Aorta (tissue), 5 donors: ENCODE results near the gene GULP1. TPM values are rescaled to one million over a fixed set of nuclear protein-coding genes. Genes with fewer than 3 reads are reported as not detected.

ENCODE experiments used
- ATAC-seq: fragments of 200-7000 bp; cut with Tn5 transposase; one replicate; pipeline ENCODE4 v1.9.1; 2022; ENCODE audit warnings: moderate library complexity; ENCODE audit not compliant: low FRiP score
- DNase-seq, 2 donors: peaks; one replicate each; pipeline ENCODE4 v3.0.0-alpha.2; 2020
- H3K27ac ChIP-seq, 2 donors: one replicate each; pipeline ENCODE4 v1.5.1; 2013; ENCODE audit warnings: low read length in 2 of 2, mild to moderate bottlenecking in 2 of 2, moderate library complexity in 2 of 2, control low read depth in 1 of 2, inconsistent platforms in 1 of 2, low read depth in 1 of 2
- H3K27me3 ChIP-seq, 2 donors: one replicate each; pipeline ENCODE4 v1.6.1; 2013; ENCODE audit warnings: control low read depth in 1 of 2, low read length in 1 of 2, mild to moderate bottlenecking in 1 of 2, moderate library complexity in 1 of 2; ENCODE audit not compliant: insufficient read depth in 2 of 2, control insufficient read depth in 1 of 2
- H3K36me3 ChIP-seq, 2 donors: one replicate each; pipeline ENCODE4 v1.6.1; 2013; ENCODE audit warnings: control low read depth in 1 of 2, low read length in 1 of 2, mild to moderate bottlenecking in 1 of 2; ENCODE audit not compliant: insufficient read depth in 2 of 2, control insufficient read depth in 1 of 2
- H3K4me1 ChIP-seq, 2 donors: one replicate each; pipeline ENCODE4 v1.6.1; 2013; ENCODE audit warnings: low read length in 2 of 2, control low read depth in 1 of 2, mild to moderate bottlenecking in 1 of 2, moderate library complexity in 1 of 2; ENCODE audit not compliant: insufficient read depth in 2 of 2, control insufficient read depth in 1 of 2
- H3K4me3 ChIP-seq, 2 donors: one replicate each; pipeline ENCODE4 v1.5.1; 2013; ENCODE audit warnings: low read length in 2 of 2, control low read depth in 1 of 2, mild to moderate bottlenecking in 1 of 2
- H3K9me3 ChIP-seq: one replicate; pipeline ENCODE4 v1.6.1; 2013; ENCODE audit warnings: mild to moderate bottlenecking, low read length; ENCODE audit not compliant: control insufficient read depth
- WGBS, 2 donors: extraction: QIAGEN DNeasy Blood & Tissue Kit; methylation state at CpG; one replicate each; pipeline ENCODE4 v1.1.7; 2013; 5-methylcytosine and 5-hydroxymethylcytosine counted together
- intact Hi-C, 2 donors: fragments of 100-400 bp; cut with DNase I; formaldehyde crosslinking; loops; one replicate each; pipeline versions ENCODE4 v1.14.2 to v1.15.0; 2022
- polyA plus RNA-seq, 2 donors: library from polyadenylated mRNA; stranded (reverse); fragments of 200-250 nt; gene quantifications; one replicate each; pipeline ENCODE4 v1.2.3, GENCODE V29; 2013
- total RNA-seq, 2 donors: library from RNA; stranded (reverse); fragmentation: NEBNext Ultra II Directional; extraction: Animal tissue kit (Norgen Biotek cat#: 25700); gene quantifications; one replicate each; pipeline ENCODE4 v1.2.1, GENCODE V29; 2021
- donor health status: healthy with polysubstance abuse.
- donor health status: Bipolar disorder and iron deficiency.
- donor health status: DM: no; HTN: no; CAD: no.
- donor health status: DM: no; HTN: no; CAD: no.
- donor health status: DM: yes; HTN: yes; CAD: no.

GULP1 gene
- total and polyA plus RNA-seq, 4 donors: 60.2 to 74.8 (median 67.1) TPM

DNA sequence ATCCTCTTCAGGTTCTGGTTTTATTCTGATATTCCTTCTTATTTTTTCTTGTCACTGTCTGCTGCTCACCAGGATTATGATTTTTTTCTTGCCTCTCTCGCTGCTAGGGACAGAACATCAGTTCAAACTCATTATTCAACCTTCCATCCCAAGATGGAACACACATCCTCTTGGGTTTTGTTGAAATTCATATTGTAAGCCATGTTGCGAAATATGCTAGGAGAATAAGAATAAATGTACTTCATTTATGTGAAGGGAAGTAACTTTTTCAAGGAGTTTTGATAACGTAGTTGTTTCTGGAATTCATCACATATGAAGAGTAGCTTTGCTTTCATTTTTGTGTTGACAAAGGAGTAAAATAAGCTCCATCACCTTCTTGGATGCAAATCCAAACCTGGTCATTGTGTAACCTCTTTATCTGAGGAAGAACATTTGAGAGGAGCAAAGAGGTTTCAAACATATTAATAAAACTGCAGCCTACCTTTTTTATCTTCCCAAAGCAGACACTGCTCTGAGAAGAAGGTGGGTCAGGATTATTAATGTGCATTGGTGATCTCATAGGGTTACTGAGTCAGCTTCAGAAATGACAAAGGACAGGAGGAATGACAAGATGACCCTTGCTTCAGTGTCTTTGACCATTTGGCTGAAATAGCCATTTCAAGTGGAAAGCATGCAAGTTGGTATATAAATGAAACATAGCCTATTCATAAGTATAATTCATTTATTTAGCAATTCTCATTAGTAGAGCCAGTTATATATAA is 280.0 kb downstream of the GULP1 start:
- no peaks in the 10 kb centered on the region for H3K9me3 ChIP-seq
- DNase-seq: no peak
- intact Hi-C loops: no loop called here
- no peak overlapping the region for H3K27ac ChIP-seq
- no peak for ATAC-seq
- peaks cover 0 to 2% of the 10 kb centered on the region in 2 donors for H3K36me3 ChIP-seq
- no peak overlapping the region for H3K4me3 ChIP-seq
- H3K4me1 ChIP-seq: no peaks in the 10 kb centered on the region
- 90 to 93% methylated on average over 3 of the region's 3 CpGs for WGBS, 2 donors
- no peaks in the 10 kb centered on the region for H3K27me3 ChIP-seq

- ATAC-seq: no peak
- H3K4me3 ChIP-seq: no peak overlapping the region
- 94 to 100% methylated on average over 1 of the region's 1 CpG for WGBS, 2 donors
- no peaks in the 10 kb centered on the region for H3K27me3 ChIP-seq
- no peaks in the 10 kb centered on the region for H3K4me1 ChIP-seq
- intact Hi-C loops: no loop called here
- H3K27ac ChIP-seq: no peak overlapping the region
- peaks cover 0 to 2% of the 10 kb centered on the region in 2 donors for H3K36me3 ChIP-seq
- DNase-seq: no peak
- no peaks in the 10 kb centered on the region for H3K9me3 ChIP-seq
Measured at GRCh38 chr2:188572592-188572991, 280.9 kb downstream of the GULP1 start.

- Histone ChIP-seq H3K27ac (no peak overlapping the region), H3K9me3 (no peaks in the 10 kb centered on the region), H3K4me3 (no peak overlapping the region), H3K27me3 (no peaks in the 10 kb centered on the region), H3K36me3 (peaks cover 0 to 2% of the 10 kb centered on the region in 2 donors), H3K4me1 (no peaks in the 10 kb centered on the region)
- ATAC-seq (no peak), DNase-seq (no peak)
- 91 to 99% methylated on average over 1 of the region's 1 CpG for WGBS, 2 donors
- intact Hi-C loops: no loop called here
Measured at GRCh38 chr2:188573453-188573852, 281.8 kb downstream of the GULP1 start.

DNA sequence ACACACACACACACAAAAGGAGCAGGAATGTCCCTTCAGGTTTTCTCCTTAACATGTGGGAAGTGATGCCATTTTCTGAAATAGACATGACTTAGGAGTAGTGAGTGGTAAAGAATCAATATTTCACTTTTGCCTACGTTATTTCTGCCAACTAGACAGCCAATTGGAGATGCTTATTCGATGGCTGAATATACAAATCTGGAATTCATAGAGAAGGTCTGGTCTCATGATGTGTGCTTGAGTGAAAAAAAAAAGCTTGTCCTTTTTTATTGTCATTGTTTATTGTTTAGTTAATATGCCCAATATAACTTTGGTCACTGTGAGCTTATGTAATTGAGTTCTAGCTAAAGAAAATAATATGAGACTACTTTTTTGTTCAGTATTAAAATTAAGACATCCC is 284.3 kb downstream of the GULP1 start:
- intact Hi-C loops: no loop called here
- no peak overlapping the region for H3K27ac ChIP-seq
- H3K36me3 ChIP-seq: peaks cover 0 to 2% of the 10 kb centered on the region in 2 donors
- peaks cover 2% of the 10 kb centered on the region in 2 donors for H3K4me1 ChIP-seq
- ATAC-seq (no peak), DNase-seq (no peak)
- H3K4me3 ChIP-seq: no peak overlapping the region
- no peaks in the 10 kb centered on the region for H3K9me3 ChIP-seq
- no peaks in the 10 kb centered on the region for H3K27me3 ChIP-seq
- WGBS, 2 donors: 95 to 98% methylated on average over 2 of the region's 2 CpGs

GRCh38 chr2:188576651-188577050 is 285.0 kb downstream of the GULP1 start:
- DNase-seq (no peak), ATAC-seq (no peak)
- Histone ChIP-seq H3K36me3 (peaks cover 0 to 2% of the 10 kb centered on the region in 2 donors), H3K9me3 (no peaks in the 10 kb centered on the region), H3K27ac (no peak overlapping the region), H3K27me3 (no peaks in the 10 kb centered on the region), H3K4me3 (no peak overlapping the region), H3K4me1 (peaks cover 2 to 4% of the 10 kb centered on the region in 2 donors)
- 75 to 89% methylated on average over 1 of the region's 1 CpG for WGBS, 2 donors
- intact Hi-C loops: no loop called here

- no peak overlapping the region for H3K4me3 ChIP-seq
- peaks cover 2 to 4% of the 10 kb centered on the region in 2 donors for H3K4me1 ChIP-seq
- no peaks in the 10 kb centered on the region for H3K27me3 ChIP-seq
- H3K27ac ChIP-seq: no peak overlapping the region
- WGBS, 2 donors: 80 to 83% methylated on average over 2 of the region's 2 CpGs
- no peaks in the 10 kb centered on the region for H3K9me3 ChIP-seq
- intact Hi-C loops: no loop called here
- ATAC-seq: no peak
- DNase-seq: no peak
- H3K36me3 ChIP-seq: no peaks in the 10 kb centered on the region
Measured at GRCh38 chr2:188577231-188577630, 285.6 kb downstream of the GULP1 start.

- Histone ChIP-seq H3K27ac (peak overlapping the region in 1 of 2 donors; percentile 59), H3K36me3 (peaks cover 0 to 3% of the 10 kb centered on the region in 2 donors), H3K9me3 (no peaks in the 10 kb centered on the region), H3K4me3 (no peak overlapping the region), H3K4me1 (peaks cover 2 to 4% of the 10 kb centered on the region in 2 donors), H3K27me3 (no peaks in the 10 kb centered on the region)
- intact Hi-C loops: no loop called here
- ATAC-seq (no peak), DNase-seq (peak; percentile 44 to 68)
- WGBS, 2 donors: 13 to 19% methylated on average over 5 of the region's 5 CpGs
Measured at GRCh38 chr2:188580738-188581137, 289.1 kb downstream of the GULP1 start.

DNA sequence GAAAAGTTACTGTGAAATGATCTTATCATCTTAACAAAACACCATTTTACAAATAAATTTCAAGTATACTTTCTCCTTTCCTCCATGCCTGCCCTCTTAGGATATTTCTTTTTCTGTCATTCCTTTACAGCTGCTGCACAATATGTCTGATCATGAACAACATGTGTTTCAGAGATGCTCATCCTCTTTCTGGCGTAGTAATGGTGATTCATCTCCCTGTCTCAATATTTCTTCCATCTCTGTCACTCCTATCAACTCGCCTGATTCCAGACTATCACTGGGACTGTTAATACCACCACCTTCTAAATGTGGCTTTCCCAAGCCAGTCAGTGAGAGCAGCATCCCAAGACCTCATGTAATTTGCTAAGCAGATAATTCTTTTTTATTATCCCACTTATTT is 290.5 kb downstream of the GULP1 start:
- Histone ChIP-seq H3K27ac (no peak overlapping the region), H3K27me3 (no peaks in the 10 kb centered on the region), H3K4me1 (peaks cover 2 to 4% of the 10 kb centered on the region in 2 donors), H3K9me3 (no peaks in the 10 kb centered on the region), H3K4me3 (no peak overlapping the region), H3K36me3 (peaks cover 0 to 3% of the 10 kb centered on the region in 2 donors)
- DNase-seq (no peak), ATAC-seq (no peak)
- intact Hi-C loops: no loop called here
- 91 to 96% methylated on average over 2 of the region's 2 CpGs for WGBS, 2 donors

GRCh38 chr2:188588235-188588634 is 296.6 kb downstream of the GULP1 start:
- ATAC-seq (no peak), DNase-seq (no peak)
- no peaks in the 10 kb centered on the region for H3K9me3 ChIP-seq
- H3K4me1 ChIP-seq: no peaks in the 10 kb centered on the region
- intact Hi-C loops: loop anchor here in 1 of 2 donors (5.0 kb wide), 1 partner anchor 56 kb away; no protein-coding TSS in a partner anchor
- H3K27ac ChIP-seq: no peak overlapping the region
- peaks cover 0 to 3% of the 10 kb centered on the region in 2 donors for H3K36me3 ChIP-seq
- no peak overlapping the region for H3K4me3 ChIP-seq
- H3K27me3 ChIP-seq: no peaks in the 10 kb centered on the region
